Measurements from ENCODE around the gene CDKN2D.

DNA sequence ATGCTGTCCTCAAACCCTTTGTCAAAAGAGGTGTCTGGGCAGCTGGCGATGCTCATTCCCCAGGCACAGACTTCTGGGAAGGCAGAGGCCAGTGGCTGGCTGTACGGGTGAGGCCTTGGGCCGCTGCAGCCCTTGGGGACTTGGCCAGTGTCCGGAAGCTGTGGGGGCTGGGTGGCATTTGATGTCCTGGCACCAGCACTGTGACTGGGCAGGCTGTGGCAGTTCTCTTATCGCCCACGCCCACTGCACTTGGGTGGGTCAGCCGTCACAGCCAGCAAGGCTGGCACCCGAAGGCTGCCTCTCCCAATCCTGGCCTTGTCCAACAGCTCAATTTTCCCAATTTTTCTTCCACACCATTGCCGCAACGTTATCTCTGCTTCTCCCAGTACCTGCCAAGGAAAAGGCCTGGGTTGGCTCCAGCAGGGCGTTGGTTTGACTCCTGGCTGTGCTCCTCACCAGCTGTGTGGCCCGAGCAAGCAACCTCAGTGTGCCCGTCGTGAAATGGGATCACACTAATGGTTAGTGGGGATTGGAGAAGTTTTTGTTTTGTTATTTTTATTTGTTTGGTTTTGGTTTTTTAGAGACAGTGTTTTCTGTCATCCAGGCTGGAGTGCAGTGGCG, 43.8 kb upstream of the CDKN2D start:
- no peak for TF ChIP-seq POLR2AphosphoS5 (IDR thresholded peaks at IDR 0.05; ENCODE audit: low read depth, low read length)
- no peak for TF ChIP-seq POLR2A (IDR thresholded peaks at IDR 0.05; ENCODE audit: low read depth, low read length)
- TF ChIP-seq TAF1 (IDR thresholded peaks at IDR 0.05; ENCODE audit: borderline replicate concordance, low read depth, low read length) = no peak
